HG02870 (cell line): ENCODE results near the gene STX1A.
"Not testable (repeated sequence)": the region's sequence is repeated elsewhere in the genome, so short reads cannot be mapped to it uniquely, and the experiment has no call there.

Source experiments
- ATAC-seq: cut with Tn5 transposase; IDR thresholded peaks from one replicate; pipeline ENCODE4 v1.9.1; 2021; ENCODE audit warnings: mild to moderate bottlenecking, moderate library complexity; ENCODE audit not compliant: unreplicated experiment

The STX1A gene

DNA sequence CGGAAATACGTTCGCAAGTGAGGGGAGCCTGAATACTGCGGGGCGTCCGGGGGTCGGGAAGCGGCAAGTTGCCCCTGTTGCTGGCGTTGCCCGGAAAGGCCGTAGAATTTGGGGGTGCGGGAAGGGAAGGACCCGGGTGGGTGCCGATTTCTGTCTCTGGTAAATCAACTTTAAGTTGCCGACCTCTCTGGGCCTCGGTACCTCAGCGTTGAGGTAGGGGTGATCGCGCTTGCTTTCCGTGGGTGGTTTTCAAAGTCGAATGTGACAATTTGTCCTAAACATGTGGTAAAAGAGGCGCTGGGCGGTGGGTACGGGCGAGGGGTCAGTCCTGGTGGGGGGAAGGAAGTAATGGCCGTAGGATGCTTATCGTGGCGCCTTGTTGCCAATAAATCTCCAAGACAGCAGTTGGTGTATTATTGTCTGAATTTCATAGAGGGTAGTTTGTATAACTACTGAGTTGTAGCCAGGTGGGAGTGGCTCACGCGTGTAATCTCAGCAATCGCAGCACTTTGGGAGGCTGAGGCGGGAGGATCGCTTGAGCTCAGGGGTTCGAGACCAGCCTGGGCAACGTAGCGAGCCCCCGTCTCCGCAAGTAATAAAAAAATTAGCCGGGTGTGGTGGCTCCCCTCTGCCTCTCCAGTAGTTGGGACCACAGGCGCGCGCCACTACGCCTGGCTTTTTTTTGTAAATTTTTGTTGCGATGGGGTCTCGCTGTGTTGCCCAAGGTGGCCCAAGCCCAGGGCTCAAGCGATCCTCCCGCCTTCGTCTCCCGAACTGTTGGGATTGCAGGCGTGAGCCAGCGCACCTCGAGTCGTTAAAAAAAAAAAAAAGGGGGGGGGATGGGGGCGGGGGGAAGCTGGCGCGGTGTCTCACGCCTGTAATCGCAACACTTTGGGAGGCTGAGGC lies 35.4 kb downstream of the STX1A start:
- no peak for ATAC-seq

DNA sequence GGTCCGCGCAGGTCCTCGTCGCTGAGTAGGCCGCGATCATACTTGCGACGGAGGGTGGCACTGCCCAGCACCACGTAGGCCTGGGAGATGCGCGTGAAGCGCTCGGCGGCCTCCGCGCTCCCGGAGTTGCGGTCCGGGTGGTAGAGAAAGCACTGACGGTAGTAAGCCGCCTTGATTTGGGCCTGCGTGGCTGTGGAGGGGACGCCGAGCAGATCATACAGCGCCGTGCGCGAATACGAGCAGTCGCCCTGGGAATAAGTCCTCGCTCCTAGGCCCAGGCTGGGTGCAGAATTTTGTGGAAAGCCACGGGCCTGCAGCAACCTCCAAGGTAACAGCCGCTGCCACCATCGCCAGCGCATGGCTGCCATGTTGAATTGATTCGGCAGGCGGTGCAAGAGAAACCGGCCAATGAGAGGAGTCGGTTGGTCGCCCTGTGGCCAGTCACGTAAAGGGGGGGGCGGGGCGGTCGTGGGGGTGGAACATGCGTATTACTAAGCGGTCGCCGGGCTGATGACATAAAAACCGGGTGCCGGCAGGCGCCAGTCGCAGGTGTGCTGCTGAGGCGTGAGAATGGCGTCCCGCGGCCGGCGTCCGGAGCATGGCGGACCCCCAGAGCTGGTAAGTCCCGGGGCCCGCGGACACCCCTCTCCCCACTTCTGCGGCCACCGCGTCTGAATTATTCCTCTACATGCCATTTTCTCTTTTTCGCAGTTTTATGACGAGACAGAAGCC lies 36.2 kb downstream of the STX1A start, which contains the start of the genes BUD23 and DNAJC30:
Gene BUD23 (plus strand): TSS at position 542 of the 732 bp plus-strand sequence. CDS start 29 bp downstream, at position 571.
Gene DNAJC30 (minus strand): TSS at position 398 of the 732 bp plus-strand sequence. CDS start 30 bp downstream, at position 368.
- peak; percentile 92 for ATAC-seq

DNA sequence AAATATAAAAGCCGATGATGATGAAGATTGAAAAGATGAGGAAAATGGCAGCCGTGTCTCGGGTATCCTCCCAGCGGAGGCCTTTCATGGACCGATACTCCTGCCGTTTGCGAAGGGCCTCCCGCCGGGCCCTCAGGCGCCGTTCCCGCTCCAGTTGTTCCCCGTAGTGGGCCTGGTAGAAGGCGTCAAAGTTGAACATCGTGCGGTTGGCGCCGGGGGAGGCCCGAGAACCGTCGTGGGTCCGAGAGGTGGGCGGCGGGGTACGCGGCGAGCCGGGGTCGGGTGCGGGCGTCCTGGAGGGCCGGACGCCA lies 36.8 kb downstream of the STX1A start:
- ATAC-seq = peak; percentile 5

DNA sequence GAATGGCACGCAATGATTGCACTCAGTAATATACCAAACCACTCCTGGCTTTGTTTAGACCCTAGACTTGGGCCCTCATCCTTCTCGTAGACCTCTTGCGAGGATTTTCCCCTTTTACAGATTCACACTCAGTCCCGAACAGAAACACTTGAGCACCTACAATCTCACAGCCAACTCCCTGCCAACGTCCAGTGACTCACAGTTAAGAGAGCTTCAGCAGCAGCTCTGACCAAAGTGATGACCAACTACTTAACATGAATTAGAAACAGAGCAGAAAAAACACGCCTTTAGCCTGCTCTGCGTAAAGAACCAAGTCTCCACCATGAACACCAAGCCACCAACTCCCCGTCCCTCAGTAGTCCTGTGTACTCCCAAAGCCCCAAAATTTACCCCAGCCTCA lies 38.4 kb downstream of the STX1A start:
- no peak for ATAC-seq

DNA sequence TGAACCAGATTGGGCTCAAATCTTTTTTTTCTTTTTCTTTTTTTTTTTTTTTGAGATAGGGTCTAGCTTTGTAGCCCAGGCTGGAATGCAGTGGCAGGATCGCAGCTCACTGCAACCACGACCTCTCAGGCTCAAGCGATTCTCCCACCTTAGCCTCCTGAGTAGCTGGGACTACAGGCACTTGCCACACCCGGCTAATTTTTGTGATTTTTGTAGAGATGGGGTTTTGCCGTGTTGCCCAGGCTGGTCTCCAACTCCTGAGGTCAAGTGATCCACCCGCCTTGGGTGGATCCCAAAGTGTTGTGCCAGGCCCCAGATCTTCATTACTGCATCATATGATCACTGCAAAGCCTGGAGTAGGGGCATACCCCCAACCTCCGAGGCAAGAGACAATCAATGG lies 39.0 kb downstream of the STX1A start:
- no peak for ATAC-seq

DNA sequence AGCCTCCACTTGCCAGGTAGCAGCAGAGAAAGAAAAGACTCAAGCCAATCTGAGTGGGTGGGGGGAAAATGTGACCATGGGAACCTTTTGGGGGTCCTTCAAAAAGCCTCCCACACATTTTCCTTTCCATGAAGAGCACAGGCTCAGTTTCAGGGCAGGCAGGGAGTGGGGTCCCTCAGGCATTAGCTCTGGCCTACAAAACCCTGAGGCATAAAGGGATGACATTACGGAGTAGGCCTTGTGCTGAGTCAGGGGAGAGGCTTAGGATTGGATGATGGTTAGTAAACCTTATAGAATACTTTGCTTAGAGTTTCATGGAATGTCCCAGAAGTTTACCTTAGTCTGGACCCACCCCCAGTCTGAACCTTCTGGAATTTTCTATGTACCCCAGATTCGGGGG lies 39.8 kb downstream of the STX1A start:
- no peak for ATAC-seq

DNA sequence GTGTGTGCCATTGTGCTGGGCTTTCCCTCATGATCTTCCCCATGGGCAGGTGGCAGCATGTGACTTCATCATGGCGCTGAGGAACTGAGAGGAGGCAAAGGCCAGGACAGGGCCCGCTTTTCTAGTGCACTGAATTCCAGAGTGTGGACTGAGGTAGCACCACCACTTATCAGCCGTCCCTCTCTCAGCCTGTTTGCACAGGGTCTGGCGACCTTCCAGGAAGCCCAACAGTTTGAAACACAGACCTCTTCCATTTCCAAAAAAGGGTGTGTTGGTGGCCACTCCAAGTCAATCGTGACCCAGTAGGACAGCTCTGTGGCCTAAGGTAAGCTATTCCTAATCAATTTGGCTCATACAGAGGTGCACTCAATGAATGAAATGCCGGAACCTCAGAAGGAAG lies 40.6 kb downstream of the STX1A start:
- ATAC-seq = no peak

DNA sequence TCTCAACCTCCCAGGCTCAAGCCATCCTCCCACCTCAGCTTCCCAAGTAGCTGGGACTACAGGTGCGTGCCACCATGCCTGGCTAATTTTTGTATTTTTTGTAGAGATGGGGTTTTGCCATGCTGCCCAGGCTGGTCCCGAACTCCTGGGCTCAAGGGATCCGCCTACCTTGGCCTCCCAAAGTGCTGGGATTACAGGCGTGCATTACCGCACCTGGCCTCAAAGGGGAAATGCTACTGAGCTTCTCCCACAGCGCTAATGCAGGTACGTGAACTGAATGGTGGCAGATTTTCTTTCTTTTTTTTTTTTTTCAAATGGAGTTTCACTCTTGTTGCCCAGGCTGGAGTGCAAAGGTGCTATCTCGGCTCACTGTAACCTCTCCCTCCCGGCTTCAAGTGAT lies 43.4 kb downstream of the STX1A start:
- ATAC-seq = not testable (repeated sequence)

DNA sequence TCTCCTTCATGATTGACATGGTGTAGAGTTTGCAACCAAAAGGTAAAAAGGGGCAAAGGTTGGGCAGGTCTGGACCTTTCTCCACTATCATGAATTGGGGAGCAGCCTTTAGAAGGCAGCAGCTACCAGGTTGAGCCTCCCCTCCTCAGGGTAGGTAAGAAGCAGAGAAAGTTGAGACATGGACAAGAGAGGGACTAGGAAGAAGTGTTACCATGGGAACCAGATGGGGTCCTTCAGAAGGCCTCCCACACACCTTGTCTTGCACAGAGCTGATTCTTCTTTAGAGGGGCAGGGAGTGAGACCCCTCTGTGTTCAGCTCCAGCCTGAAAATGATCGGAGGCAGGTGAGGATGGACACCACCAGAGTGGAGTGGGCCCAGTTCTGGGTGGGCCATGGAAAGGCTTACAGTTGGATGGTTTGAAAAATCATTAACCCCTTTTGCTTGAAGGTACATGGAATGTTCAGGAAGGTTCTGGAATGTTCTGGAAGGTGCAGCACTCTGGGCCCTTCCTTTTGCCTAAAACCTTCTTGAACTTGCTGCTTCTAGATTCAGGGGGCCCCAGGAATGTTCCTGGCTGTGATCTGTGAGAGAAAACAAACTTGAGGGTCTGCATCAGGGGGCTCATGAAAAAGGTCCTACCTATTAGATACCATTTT lies 44.9 kb downstream of the STX1A start:
- ATAC-seq = no peak

DNA sequence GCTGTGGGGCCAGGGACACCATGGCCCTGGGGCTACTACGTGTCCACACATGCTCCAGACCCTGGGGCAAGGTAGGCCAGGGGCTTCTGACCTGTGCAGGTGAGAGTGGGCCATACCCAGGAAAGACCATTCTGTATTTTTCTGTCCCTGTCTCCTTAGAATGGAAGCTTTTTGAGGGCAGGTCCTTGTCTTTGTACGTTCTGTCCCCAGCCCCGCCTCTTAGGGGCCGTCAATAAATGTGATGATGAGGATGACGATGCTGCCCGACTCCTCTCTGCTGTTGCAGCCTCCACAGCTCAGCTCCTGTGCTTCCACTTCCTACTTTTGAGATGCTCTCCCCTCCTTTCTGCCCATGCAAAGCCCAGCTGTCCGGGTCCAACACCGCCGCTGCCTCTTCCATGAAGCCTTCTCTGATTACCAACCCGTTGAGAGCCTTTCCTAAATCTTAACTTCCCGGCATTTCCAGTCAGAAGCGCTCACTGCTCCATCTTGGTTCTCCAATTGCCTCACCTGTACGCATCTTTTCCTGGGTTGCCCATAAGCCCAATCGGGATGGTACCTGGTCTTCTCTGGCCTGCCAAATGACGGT lies 47.5 kb downstream of the STX1A start:
- ATAC-seq = no peak

DNA sequence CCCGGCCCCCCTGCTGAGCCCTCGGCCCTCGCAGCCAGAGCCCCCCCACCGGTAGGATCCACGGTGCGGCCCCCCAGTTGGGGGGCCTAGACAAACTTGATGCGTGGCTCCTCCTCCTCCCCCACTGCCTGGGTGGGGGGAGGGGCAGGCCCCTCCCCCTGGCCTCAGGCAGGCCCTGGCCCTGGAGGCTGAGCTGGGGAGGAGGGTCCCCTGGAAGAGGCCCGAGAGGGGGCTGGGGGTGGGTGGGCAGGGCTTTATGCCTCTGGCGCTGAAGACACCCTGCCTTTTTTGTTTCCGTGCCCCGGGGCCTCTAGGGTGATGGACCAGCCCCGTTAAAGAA lies 48.2 kb downstream of the STX1A start:
- ATAC-seq = no peak

DNA sequence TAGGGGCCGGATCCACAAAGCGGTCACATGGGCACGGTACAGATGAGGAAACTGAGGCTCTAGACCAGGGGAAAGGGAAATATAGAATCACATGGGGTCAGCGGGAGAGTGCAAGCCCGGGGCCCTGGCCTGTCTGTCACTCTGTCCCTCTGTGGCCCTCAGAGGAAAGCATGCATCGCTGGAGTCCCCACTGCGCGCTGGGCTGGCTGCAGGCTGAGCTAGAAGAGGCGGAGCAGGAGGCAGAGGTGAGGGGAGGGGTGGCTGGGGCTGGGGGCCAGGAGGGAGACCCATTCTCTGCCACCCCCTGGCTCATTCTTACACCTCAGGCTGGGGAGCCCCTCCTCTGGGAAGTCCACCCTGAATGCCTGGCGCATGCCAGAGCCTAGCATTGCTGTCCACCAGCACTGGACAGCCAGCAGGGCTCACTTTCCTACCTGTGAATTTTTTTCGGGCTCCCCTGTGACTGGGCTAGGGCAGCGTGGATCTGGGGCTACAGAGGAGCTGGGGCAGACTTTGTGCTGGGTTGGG lies 49.5 kb downstream of the STX1A start:
- no peak for ATAC-seq

DNA sequence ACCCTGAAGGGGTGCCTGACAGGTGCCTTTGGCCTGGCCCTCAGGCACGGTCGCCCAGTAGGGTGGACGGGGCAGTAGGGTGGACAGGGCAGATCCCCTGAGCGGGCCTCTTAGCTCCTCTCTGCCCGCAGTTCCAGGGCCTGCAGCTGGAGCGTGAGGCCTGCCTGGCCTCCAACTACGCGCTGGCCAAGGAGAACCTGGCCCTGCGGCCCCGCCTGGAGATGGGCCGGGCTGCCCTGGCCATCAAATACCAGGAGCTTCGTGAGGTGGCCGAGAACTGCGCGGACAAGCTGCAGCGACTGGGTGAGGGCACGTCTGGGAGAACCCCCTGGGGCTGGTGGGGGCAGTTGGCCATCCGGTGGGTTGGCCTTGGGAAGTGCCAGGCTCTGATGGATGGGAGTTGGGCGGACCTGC lies 50.2 kb downstream of the STX1A start:
- ATAC-seq = no peak

DNA sequence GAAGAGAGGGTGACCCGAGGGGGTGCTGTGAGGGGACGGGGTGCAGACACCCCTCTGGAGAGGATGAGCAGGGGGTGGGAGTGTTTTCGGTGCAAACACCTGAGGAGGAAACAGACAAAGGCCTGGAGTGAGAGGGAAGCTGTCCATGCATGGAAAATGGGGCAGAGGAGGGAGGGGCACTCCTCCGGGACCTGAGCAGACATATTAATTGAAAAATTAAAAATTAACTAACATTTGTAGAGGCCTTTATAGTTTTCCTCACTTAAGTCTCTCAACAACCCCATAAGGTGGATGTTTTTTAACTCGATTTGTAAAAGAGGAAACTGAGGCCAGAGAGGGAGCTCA lies 50.6 kb downstream of the STX1A start:
- no peak for ATAC-seq

DNA sequence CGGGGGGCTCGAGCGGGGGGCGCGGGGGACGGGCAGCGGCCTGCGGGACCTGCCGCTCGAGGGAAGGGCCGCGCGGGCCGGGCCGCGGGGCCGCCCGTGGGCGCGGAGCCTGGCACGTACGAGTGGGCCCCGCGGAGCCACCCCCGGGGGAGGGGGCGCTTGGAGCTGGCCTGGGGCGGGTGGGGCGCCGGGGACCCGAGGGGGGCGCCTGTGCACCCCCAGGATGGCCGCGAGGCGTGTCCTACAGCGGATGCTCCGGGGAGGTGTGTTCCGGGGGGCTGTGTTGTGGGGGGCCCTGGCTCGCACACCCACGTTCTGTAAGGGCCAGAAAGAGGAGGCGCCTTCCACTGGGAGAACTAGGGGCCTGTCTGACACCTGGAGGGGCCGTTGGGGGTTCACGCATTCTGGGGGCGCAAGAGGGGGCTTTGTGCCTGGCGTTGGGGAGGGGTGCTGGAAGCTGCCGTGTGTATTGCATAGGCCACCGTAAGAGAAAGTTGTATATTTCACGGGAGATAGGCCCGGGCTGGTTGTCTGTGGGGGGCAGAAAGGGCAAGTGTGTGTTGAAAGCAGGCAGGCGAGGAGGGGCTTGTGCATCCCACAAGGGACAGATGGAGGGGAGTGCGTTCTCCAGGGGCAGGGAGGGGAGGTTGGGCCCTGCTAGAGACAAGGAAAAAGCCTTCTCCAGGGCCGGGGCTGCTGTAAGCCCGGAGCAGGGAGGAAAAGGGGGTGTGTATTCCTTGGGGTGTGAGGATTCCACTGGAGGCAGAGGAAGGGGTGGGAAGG lies 51.2 kb downstream of the STX1A start:
- ATAC-seq = no peak

DNA sequence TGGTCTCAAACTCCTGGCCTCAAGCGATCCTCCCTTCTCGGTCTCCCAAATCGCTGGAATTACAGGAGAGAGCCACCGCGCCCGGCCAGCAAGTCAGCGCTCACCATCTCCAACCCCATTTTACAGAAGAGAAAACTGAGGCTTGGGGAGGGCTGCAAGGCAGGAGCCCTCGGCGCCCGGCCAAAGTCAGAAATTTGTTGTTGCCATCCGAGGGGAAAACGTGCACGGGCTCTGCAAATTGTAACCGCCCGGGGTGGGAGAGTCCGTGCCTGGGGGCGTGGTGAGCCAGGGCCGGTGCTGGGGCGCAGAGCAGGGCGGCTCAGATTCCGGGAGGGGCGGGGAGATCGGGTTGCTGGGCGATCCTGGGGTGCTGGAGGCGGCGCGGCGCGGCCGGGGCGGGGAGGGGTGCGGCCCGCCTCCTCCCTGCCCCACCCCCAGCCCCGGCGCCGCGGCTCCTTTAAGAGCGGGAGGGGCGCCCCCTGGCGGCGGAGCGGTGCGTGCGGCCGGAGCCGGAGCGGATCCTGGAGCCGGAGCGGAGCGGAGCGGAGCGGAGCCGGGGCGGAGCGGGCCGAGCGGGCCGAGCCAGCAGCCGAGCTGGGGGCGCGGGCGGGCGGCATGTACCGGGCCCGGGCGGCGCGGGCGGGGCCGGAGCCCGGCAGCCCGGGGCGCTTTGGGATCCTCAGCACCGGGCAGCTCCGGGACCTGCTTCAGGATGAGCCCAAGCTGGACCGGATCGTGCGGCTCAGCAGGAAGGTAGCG lies 51.9 kb downstream of the STX1A start, which contains the start of gene VPS37D:
Gene VPS37D (plus strand): TSS at position 488 of the 759 bp plus-strand sequence. CDS start 128 bp downstream, at position 616.
- peak; percentile 89 for ATAC-seq

DNA sequence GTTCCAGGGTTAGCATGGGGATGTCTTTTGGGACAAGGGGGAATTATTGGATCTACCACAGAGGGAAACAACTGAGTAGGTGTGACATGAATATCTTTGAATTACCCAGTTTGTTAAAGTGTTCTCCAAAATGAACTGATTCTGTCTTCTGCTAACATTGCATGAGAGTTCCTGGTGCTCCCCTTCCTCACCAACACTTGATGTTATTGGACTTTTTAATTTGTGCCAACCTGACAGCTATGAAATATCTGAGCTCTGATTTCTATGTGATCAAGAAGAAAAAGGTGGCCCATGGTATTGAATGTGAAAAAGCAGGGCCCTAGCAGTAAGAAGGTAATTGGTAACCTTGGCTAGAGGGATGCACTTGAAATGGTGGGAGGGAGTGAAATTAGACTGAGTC lies 56.4 kb downstream of the STX1A start:
- no peak for ATAC-seq

DNA sequence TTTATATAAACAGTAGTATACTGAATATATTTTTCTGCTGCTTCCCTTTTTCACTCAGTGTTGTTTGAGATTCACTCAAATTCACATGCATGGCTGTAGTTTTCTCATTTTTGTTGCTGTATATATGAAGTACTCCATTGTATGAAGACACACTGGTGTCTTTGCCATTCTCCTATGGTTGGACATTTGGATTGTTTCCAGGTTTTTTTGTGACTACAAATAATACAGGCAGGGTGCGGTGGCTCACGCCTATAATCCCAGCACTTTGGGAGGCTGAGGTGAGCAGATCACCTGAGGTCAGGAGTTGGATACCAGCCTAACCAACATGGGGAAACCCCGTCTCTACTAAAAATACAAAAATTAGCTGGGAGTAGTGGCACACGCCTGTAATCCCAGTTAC lies 58.9 kb downstream of the STX1A start:
- ATAC-seq = not testable (repeated sequence)

DNA sequence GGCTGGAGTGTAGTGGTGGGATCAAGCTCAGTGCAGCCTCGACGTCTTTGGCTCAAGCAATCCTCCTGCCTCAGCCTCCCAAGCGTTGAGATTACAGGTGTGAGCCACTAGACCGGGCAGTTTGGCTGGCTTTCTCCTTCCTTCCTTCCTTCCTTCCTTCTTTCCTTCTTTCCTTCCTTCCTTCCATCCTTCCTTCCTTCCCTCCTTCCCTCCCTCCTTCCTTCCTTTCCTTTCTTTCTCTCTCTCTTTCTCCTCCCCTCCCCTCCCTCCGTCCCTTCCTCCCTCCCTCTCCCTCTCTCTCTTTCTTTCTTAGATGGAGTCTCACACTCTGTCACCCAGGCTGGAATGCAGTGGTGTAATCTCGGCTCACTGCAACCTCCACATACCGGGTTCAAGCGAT lies 59.5 kb downstream of the STX1A start:
- ATAC-seq = no peak
